B cell (primary cell): ENCODE measurements around the gene CACNA1F. TPM values are rescaled to one million over a fixed set of nuclear protein-coding genes. Genes with fewer than 3 reads are reported as not detected.

Experiments used
- ATAC-seq: fragments of 200-7000 bp; cut with Tn5 transposase; one replicate; pipeline ENCODE4 v1.10.0; 2021; ENCODE audit warnings: low read depth, mild to moderate bottlenecking, moderate number of reproducible peaks, moderate library complexity
- CTCF ChIA-PET: fragments of 350-600 bp; sonication (Branson Sonifier 250); formaldehyde crosslinking; loops from one replicate; lab custom pipeline; 2021; ENCODE audit warnings: antibody characterized with exemption, inconsistent platforms; lab: Charles Lee
- POLR2A ChIA-PET: fragments of 350-600 bp; sonication (Branson Sonifier 250); formaldehyde crosslinking; loops from one replicate; lab custom pipeline; 2021; ENCODE audit warnings: antibody characterized with exemption; lab: Charles Lee
- DNase-seq: peaks from one replicate; pipeline ENCODE4 v3.0.0; 2013
- H2AFZ ChIP-seq: 2 replicates; pipeline ENCODE4 v1.6.1; 2012; ENCODE audit warnings: mild to moderate bottlenecking, low read depth, low read length; ENCODE audit not compliant: insufficient read depth, poor library complexity, severe bottlenecking
- H3K27ac ChIP-seq, 2 donors: 1 replicate in 1 of 2; 2 replicates in 1 of 2; pipeline ENCODE4 v1.5.1; 2012 to 2013; ENCODE audit warnings: low read length in 2 of 2, mild to moderate bottlenecking in 2 of 2, moderate library complexity in 1 of 2
- H3K27me3 ChIP-seq, 4 experiments: fragments of 200-600 bp in 1 of 4; sonication (generic) in 1 of 4; replicated peaks in 1 of 4; 1 replicate in 2 of 4; 2 replicates in 2 of 4; pipeline versions ENCODE4 v1.6.1 to v1.7.0; 2013 to 2016; ENCODE audit warnings: low read length in 3 of 4, mild to moderate bottlenecking in 2 of 4, mixed read lengths in 1 of 4, moderate library complexity in 1 of 4; ENCODE audit not compliant: insufficient read depth in 4 of 4, control insufficient read depth in 3 of 4; ENCODE audit errors: control extremely low read depth in 1 of 4
- H3K36me3 ChIP-seq, 2 experiments: replicated peaks in 1 of 2; 1 replicate in 1 of 2; 2 replicates in 1 of 2; pipeline versions ENCODE4 v1.6.1 to v1.7.1; 2013; ENCODE audit warnings: low read length in 1 of 2; ENCODE audit not compliant: insufficient read depth in 2 of 2, control insufficient read depth in 1 of 2; ENCODE audit errors: control extremely low read depth in 1 of 2, extremely low read depth in 1 of 2
- H3K4me1 ChIP-seq, 2 donors: fragments of 200-600 bp in 1 of 2; sonication (generic) in 1 of 2; 1 replicate in 1 of 2; 2 replicates in 1 of 2; pipeline versions ENCODE4 v1.5.1 to v1.6.1; 2013 to 2017; ENCODE audit warnings: low read length in 2 of 2; ENCODE audit not compliant: control insufficient read depth in 2 of 2, insufficient read depth in 2 of 2
- H3K4me2 ChIP-seq: replicated peaks from 2 replicates; pipeline ENCODE3; 2012; ENCODE audit warnings: mild to moderate bottlenecking, low read depth, low read length; ENCODE audit not compliant: poor library complexity, severe bottlenecking
- H3K4me3 ChIP-seq, 5 experiments: fragments of 200-600 bp in 1 of 5; sonication (generic) in 1 of 5; 1 replicate in 3 of 5; 2 replicates in 2 of 5; pipeline versions ENCODE4 v1.5.1 to v1.7.0; 2011 to 2016; ENCODE audit warnings: low read length in 4 of 5, mild to moderate bottlenecking in 4 of 5, low read depth in 2 of 5, control low read depth in 1 of 5, moderate library complexity in 1 of 5; ENCODE audit not compliant: insufficient read depth in 1 of 5; ENCODE audit errors: control extremely low read depth in 1 of 5, extremely low read depth in 1 of 5
- H3K79me2 ChIP-seq: fragments of 200-600 bp; sonication (generic); one replicate; pipeline ENCODE4 v1.6.0; 2016; ENCODE audit warnings: low read length; ENCODE audit not compliant: control insufficient read depth, insufficient read depth
- H3K9ac ChIP-seq: fragments of 200-600 bp; sonication (generic); 2 replicates; pipeline ENCODE4 v1.6.1; 2017; ENCODE audit warnings: mild to moderate bottlenecking, low read length, moderate library complexity
- H3K9me3 ChIP-seq, 3 donors: one replicate each; pipeline versions ENCODE4 v1.6.1 to v1.7.1; 2013; ENCODE audit warnings: low read length in 2 of 3; ENCODE audit not compliant: control insufficient read depth in 2 of 3, insufficient read depth in 1 of 3; ENCODE audit errors: control extremely low read depth in 1 of 3
- H4K20me1 ChIP-seq: 2 replicates; pipeline ENCODE4 v1.6.0; 2012; ENCODE audit warnings: mild to moderate bottlenecking, low read length; ENCODE audit not compliant: insufficient read depth, control insufficient read depth, poor library complexity, severe bottlenecking
- H3K27ac Mint-ChIP-seq: one replicate; pipeline ENCODE4 v1.8.0; 2021; ENCODE audit warnings: mixed read lengths
- H3K27me3 Mint-ChIP-seq: one replicate; pipeline ENCODE4 v1.8.0; 2021; ENCODE audit warnings: mixed read lengths
- H3K4me1 Mint-ChIP-seq: one replicate; pipeline ENCODE4 v1.8.0; 2021; ENCODE audit warnings: mixed read lengths
- H3K4me3 Mint-ChIP-seq: one replicate; pipeline ENCODE4 v1.8.0; 2021; ENCODE audit warnings: mixed read lengths
- H3K9me3 Mint-ChIP-seq: one replicate; pipeline ENCODE4 v1.8.0; 2022; ENCODE audit warnings: mixed read lengths; ENCODE audit not compliant: insufficient read depth
- EZH2 ChIP-seq: IDR thresholded peaks from 2 replicates; pipeline ENCODE4 v1.6.1; 2012; ENCODE audit warnings: borderline replicate concordance, low read depth, mild to moderate bottlenecking, moderate library complexity, low read length; ENCODE audit not compliant: insufficient read depth, poor library complexity, severe bottlenecking
- WGBS: methylation state at CpG from one replicate; pipeline ENCODE4 v1.1.5; 2013; ENCODE audit warnings: missing lambda C conversion rate; ENCODE audit not compliant: insufficient coverage; 5-methylcytosine and 5-hydroxymethylcytosine counted together
- intact Hi-C: fragments of 100-400 bp; cut with micrococcal nuclease; formaldehyde crosslinking; loops from one replicate; pipeline ENCODE4 v1.10.0; 2022
- polyA plus RNA-seq: library from polyadenylated mRNA; depleted of rRNA; stranded (reverse); fragments of >200 nt; gene quantifications from 2 replicates; pipeline ENCODE4 v1.2.3, GENCODE V29; 2012
- total RNA-seq, 2 donors: library from RNA; stranded (reverse); fragments of 120-200 nt in 1 of 2; gene quantifications; 1 replicate in 1 of 2; 2 replicates in 1 of 2; pipeline versions ENCODE4 v1.2.3 to v1.2.4, GENCODE V29; 2013 to 2022
- TF ChIP-seq, protein P1 (sequence below): fragments of 200-600 bp; IDR thresholded peaks from one replicate; pipeline ENCODE4 v1.8.0; 2022; ENCODE audit warnings: antibody characterized with exemption, mild to moderate bottlenecking

The CACNA1F gene
- total and polyA plus RNA-seq, 2 donors (not counting 1 experiment from before 2014, with no cell fraction given), result 6.7 to 9.3 TPM

GRCh38 chrX:49190821-49191573 lies 42.1 kb downstream of the CACNA1F start:
- Mint-ChIP-seq H3K27ac (peak overlapping the region; percentile 96), H3K4me1 (peaks cover 28% of the 10 kb centered on the region), H3K9me3 (no peaks in the 10 kb centered on the region), H3K27me3 (no peaks in the 10 kb centered on the region), H3K4me3 (peak overlapping the region; percentile 95)
- DNase-seq (peak; percentile 95), ATAC-seq (peak; percentile 84)
- intact Hi-C loops, result loop anchor here (1.0 to 2.0 kb wide), 7 partner anchors 9 to 716 kb away; partner anchors contain the start of genes GPKOW, PPP1R3F and SYP
- H3K4me3 ChIP-seq, result peak overlapping the region in 4 of 5 experiments; percentile 62 to 78 (median 70)
- 0% methylated on average over 15 of the region's 32 CpGs for WGBS
- no peaks in the 10 kb centered on the region for H4K20me1 ChIP-seq
- peak overlapping the region; percentile 72 for H2AFZ ChIP-seq
- H3K27me3 ChIP-seq, result no peaks in the 10 kb centered on the region
- ChIA-PET POLR2A (interaction anchor here (0.6 to 3.0 kb wide), 11 partner anchors 10 to 299 kb away, joined by 3 to 13 read pairs (median 3); partner anchors contain the start of genes PLP2 and PPP1R3F), CTCF (interaction anchor here (0.7 to 2.2 kb wide), 7 partner anchors 19 to 233 kb away, joined by 3 to 10 read pairs (median 3); partner anchors contain the start of gene PLP2)
- peaks cover 0 to 3% (median 0%) of the 10 kb centered on the region in 3 donors for H3K9me3 ChIP-seq
- peak overlapping the region; percentile 67 for H3K9ac ChIP-seq
- H3K27ac ChIP-seq, result peak overlapping the region; percentile 63 to 71
- H3K4me2 ChIP-seq, result peak overlapping the region; percentile 73
- TF ChIP-seq, protein P1, sequence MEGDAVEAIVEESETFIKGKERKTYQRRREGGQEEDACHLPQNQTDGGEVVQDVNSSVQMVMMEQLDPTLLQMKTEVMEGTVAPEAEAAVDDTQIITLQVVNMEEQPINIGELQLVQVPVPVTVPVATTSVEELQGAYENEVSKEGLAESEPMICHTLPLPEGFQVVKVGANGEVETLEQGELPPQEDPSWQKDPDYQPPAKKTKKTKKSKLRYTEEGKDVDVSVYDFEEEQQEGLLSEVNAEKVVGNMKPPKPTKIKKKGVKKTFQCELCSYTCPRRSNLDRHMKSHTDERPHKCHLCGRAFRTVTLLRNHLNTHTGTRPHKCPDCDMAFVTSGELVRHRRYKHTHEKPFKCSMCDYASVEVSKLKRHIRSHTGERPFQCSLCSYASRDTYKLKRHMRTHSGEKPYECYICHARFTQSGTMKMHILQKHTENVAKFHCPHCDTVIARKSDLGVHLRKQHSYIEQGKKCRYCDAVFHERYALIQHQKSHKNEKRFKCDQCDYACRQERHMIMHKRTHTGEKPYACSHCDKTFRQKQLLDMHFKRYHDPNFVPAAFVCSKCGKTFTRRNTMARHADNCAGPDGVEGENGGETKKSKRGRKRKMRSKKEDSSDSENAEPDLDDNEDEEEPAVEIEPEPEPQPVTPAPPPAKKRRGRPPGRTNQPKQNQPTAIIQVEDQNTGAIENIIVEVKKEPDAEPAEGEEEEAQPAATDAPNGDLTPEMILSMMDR, result no peak
- TF ChIP-seq EZH2, result no peak
- peaks cover 0 to 20% of the 10 kb centered on the region in 2 donors for H3K4me1 ChIP-seq
- H3K79me2 ChIP-seq, result no peaks in the 10 kb centered on the region
- no peaks in the 10 kb centered on the region for H3K36me3 ChIP-seq

GRCh38 chrX:49189606-49190005 lies 43.5 kb downstream of the CACNA1F start:
- Histone ChIP-seq H3K9ac (no peak overlapping the region), H3K9me3 (peaks cover 0 to 3% (median 0%) of the 10 kb centered on the region in 3 donors), H3K27ac (peak overlapping the region in 1 of 2 donors; percentile 27), H4K20me1 (no peaks in the 10 kb centered on the region), H2AFZ (no peak overlapping the region), H3K4me2 (no peak overlapping the region), H3K79me2 (peaks cover 7% of the 10 kb centered on the region), H3K36me3 (no peaks in the 10 kb centered on the region), H3K27me3 (no peaks in the 10 kb centered on the region), H3K4me1 (peaks cover 6 to 29% of the 10 kb centered on the region in 2 donors), H3K4me3 (no peak overlapping the region)
- Mint-ChIP-seq H3K27me3 (no peaks in the 10 kb centered on the region), H3K9me3 (no peaks in the 10 kb centered on the region), H3K27ac (peak overlapping the region; percentile 74), H3K4me3 (peak overlapping the region; percentile 95), H3K4me1 (peaks cover 34% of the 10 kb centered on the region)
- DNase-seq, result no peak
- CTCF ChIA-PET, result interaction anchor here (0.9 to 1.6 kb wide), 3 partner anchors 17 to 34 kb away, joined by 4 read pairs; partner anchors contain the start of gene PLP2
- WGBS, result 77% methylated on average over 3 of the region's 6 CpGs
- POLR2A ChIA-PET, result interaction anchor here (0.6 to 3.0 kb wide), 4 partner anchors 18 to 133 kb away, joined by 3 to 13 read pairs (median 8); partner anchors contain the start of gene PLP2
- intact Hi-C loops, result loop anchor here (2.0 kb wide), 2 partner anchors 41 to 715 kb away; no protein-coding TSS in a partner anchor
- TF ChIP-seq EZH2, result no peak
- TF ChIP-seq, protein P1, result no peak
- ATAC-seq, result no peak
